SKM-1 (cell line): Measurements from ENCODE around the gene OR6T1.

Experiments used
- DNase-seq: peaks from one replicate; lab custom pipeline; 2025; ENCODE audit not compliant: unreplicated experiment; lab: John Stamatoyannopoulos, UW

Gene OR6T1, protein sequence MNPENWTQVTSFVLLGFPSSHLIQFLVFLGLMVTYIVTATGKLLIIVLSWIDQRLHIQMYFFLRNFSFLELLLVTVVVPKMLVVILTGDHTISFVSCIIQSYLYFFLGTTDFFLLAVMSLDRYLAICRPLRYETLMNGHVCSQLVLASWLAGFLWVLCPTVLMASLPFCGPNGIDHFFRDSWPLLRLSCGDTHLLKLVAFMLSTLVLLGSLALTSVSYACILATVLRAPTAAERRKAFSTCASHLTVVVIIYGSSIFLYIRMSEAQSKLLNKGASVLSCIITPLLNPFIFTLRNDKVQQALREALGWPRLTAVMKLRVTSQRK

GRCh38 chr11:123943738-123944137, at the start of gene OR6T1:
Gene OR6T1 (minus strand): TSS chr11:123943838. CDS start chr11:123943838, 0 bp downstream.
- DNase-seq, result no peak

DNA sequence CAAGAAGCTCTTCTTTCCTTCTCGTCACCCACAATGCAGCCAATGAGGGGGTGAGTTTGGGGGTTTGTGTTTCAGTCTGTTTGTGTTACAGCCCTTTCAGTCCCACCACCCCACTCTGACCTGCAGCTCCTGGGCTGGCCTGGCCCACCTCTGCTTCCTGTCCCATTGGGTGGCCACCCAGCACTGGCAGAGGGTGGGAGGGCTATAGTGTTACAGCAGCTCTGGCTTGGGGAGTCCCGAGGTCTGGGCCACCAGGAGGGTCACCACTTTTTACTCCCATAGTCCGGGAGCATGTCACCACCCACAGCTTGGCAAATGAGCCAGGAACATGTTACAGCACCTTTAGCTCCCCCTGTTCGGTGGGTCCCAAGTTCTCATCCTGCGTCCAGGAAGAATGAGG, 35.7 kb upstream of the OR6T1 start:
- DNase-seq, result no peak

DNA sequence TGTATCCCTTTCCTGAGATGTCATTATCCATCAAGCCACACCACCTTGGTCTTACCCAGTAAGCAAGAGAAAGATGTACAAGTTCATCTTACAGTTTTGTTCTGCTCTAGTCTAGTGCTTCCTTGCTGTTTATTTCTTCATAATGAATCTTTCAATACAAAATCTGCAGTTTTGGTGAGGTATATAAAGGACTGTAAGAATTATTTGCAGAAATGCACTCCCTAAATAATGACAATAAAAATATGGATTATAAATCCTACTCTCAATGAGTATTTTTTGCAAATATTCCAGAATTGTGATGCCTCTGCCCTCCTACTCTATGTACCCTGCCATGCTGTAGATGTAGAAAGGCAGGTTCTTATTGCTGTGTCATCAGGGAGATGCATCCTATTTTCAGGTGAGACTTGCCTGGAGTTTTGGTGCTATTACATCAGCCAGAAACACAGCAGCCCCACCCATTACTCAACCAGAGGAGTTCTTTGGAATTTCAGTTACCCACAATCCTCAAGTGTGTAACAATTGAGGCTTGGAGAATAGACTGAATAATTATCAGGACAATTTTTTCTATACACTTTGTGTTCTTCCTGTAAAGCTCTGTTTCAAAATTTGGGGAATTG, 34.2 kb upstream of the OR6T1 start, which contains the start of gene OR10S1:
Gene OR10S1, minus strand, starts transcription at position 51 of the 617 bp plus-strand sequence. CDS start 117 bp downstream, outside the sequence.
- no peak for DNase-seq

GRCh38 chr11:123976770-123977560, 33.3 kb upstream of the OR6T1 start:
- no peak for DNase-seq

DNA sequence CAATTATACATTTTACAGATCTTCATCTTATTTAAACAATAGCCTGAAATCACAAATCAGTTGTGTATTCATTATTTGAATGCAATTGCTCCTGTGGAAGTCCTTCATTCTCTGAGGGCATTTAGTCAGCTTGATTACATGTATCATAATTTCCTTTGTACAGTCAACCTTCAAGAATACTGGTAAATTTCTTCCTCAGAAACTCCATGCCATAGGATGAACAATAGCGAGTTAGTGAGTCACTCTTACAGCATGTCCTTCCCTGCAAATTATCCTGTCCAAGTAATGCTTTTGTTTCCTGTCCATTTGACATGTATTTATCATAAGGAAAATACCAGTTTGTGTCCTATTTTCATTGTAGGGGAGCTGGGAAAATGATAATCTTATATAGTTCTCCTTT, 30.2 kb upstream of the OR6T1 start:
- DNase-seq, result no peak

- DNase-seq, result no peak
Measured at GRCh38 chr11:123956752-123957151, 13.1 kb upstream of the OR6T1 start.

DNA sequence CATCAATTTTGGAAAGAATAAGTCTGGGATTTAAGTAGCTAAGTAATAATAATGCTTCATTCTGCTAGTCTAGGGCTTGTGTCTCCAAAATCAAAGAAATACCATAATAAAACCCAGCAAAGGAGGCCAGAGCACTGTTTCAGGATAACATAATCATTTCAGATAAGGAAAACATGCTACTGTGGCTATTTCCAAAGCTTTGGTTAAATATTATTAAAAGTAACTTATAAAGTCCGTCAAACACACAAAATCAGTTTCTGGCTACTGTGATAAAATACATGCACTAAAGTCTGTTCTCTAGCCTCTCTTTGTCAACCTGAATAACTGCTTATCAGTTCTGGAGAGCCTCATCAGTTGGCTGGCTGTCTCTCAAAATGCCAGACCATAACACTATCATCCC, 1.5 kb upstream of the OR6T1 start:
- DNase-seq, result no peak

GRCh38 chr11:123942413-123942812, 1.2 kb downstream of the OR6T1 start:
- DNase-seq, result no peak

DNA sequence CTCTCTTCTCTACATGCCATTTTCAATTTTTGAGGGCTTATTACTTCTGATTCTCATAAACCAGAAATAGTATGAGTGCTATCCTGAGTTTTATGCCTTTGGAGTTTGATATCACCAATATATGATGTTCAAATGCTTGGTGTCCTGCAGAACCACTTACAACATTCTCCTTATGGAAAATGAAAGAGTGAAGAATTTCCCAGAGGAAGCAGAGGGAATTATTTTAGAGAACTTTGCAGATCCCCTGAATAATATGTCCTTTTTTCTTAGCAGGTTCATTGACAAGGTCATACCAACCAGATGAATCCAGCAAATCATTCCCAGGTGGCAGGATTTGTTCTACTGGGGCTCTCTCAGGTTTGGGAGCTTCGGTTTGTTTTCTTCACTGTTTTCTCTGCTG, 4.3 kb downstream of the OR6T1 start, which contains the start of gene OR4D5:
Gene OR4D5, plus strand, starts transcription at position 301 of the 400 bp plus-strand sequence. Its CDS starts 0 bp downstream, at position 301.
- no peak for DNase-seq

- DNase-seq, result no peak
Measured at GRCh38 chr11:123924027-123924426, 19.6 kb downstream of the OR6T1 start.

- no peak for DNase-seq
Measured at GRCh38 chr11:123920943-123921342, 22.7 kb downstream of the OR6T1 start.

GRCh38 chr11:123905826-123906225, 37.8 kb downstream of the OR6T1 start:
- no peak for DNase-seq

DNA sequence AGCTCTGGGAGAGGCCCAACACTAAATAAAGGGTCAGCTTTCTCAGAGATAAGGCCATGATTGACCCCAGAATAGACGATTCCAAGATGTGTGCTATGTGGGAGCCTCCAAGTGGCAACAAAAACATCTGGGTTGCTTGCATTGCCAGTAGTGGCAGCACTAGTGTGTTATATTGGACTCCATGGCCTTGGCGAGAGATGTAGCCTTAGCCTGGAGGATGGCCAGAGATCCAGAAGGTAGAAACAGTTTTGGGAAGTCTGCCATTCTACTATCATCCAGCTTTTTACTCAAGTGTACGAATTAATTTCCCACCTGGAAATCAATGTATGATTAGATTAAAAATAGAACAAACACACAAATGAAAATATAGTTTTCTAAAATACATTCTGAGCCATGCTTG, 38.7 kb downstream of the OR6T1 start:
- no peak for DNase-seq

GRCh38 chr11:123903932-123904331, 39.7 kb downstream of the OR6T1 start:
- no peak for DNase-seq

GRCh38 chr11:123901867-123902266, 41.8 kb downstream of the OR6T1 start, which contains the start of gene OR8D4:
Gene OR8D4 (plus strand): TSS chr11:123902167. CDS start chr11:123906432, 4,265 bp downstream.
- DNase-seq, result no peak

GRCh38 chr11:123899792-123900191, 43.8 kb downstream of the OR6T1 start:
- DNase-seq, result no peak
